GM21717 (cell line): Measurements from ENCODE around the gene ZNF331.

Source experiments
- ATAC-seq: cut with Tn5 transposase; IDR thresholded peaks from one replicate; pipeline ENCODE4 v1.9.1; 2021; ENCODE audit warnings: mild to moderate bottlenecking, moderate library complexity; ENCODE audit not compliant: unreplicated experiment

ZNF331 gene

GRCh38 chr19:53626486-53626885 lies 88.5 kb downstream of the ZNF331 start:
- no peak for ATAC-seq

- no peak for ATAC-seq
Observed at GRCh38 chr19:53626976-53627375, 89.0 kb downstream of the ZNF331 start.
